Midbrain (tissue), 1 donor: ENCODE results near the gene TMPRSS9.

ENCODE experiments used
- DNase-seq: peaks from one replicate; lab custom pipeline; 2025; lab: John Stamatoyannopoulos, UW

The TMPRSS9 gene

DNA sequence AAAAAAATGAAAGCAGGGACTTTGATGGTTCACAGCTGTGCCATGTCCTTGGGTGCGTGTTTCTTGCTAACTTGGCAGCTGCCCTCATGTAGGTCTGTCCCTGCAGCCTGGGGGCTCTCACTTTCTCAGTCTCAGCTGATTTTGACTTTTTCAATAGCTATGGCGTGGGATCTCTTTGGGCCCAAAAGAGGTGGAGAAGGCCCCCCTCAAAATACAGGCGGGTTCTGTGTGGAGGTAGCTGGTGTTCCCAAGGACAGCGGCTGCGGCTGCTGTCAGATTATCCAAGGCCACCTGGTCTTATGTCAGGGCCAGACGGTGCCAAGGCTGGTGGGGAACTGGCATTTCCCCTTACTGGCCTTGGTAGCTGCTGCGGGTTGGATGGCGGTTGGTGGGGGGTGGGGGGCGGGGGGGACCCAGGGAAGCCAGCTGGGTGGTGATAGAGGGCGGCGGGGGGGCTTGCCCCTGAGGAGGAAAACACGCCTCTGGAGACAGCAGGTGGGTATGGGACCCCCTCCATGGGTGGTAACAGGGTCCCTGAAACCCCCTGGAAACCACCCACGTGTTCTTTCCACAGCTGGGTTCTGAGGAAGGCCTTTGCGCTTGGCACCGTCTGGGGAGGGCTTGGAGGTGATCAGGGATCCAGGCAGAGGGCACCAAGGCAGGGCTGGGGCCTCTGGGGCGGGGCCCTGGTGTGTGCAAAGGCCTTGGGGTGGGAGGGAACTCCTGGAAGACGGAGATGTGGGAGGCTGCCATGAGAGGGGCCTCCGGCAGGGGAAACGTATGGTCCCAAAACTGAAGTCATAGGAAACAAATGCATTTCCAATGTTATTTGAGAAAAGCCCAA is 63.2 kb downstream of the TMPRSS9 start:
- no peak for DNase-seq

DNA sequence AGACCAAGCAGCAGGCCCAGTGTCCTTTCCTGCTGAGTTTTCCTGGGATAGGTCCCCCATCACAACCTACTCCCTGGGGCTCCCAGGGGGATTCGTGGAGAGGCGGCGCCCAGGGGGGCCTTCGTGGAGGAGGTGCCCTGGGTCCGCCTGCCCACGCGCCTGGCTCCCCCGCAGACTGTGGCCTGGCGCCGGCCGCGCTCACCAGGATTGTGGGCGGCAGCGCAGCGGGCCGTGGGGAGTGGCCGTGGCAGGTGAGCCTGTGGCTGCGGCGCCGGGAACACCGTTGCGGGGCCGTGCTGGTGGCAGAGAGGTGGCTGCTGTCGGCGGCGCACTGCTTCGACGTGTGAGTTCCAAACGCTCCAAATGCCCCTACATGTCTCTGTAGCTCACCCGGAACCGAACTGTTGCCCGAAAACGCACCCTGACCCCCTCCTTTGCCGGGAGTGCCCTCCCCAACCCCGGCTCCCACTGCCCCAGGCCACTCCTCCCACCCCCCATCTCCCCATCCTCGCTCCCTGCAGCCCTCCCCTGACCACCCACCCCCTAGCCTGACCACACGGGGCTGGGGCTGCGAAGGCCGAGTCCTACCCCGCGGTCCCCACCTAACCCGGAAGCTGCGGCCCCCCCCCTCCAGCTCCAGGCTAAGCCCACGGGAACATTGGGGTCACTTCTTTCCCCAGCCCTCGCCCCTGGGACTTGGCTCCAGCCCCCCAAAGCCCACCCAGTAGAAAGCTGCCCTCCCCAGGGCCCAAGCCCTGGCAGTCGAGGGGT is 64.0 kb downstream of the TMPRSS9 start:
- no peak for DNase-seq

DNA sequence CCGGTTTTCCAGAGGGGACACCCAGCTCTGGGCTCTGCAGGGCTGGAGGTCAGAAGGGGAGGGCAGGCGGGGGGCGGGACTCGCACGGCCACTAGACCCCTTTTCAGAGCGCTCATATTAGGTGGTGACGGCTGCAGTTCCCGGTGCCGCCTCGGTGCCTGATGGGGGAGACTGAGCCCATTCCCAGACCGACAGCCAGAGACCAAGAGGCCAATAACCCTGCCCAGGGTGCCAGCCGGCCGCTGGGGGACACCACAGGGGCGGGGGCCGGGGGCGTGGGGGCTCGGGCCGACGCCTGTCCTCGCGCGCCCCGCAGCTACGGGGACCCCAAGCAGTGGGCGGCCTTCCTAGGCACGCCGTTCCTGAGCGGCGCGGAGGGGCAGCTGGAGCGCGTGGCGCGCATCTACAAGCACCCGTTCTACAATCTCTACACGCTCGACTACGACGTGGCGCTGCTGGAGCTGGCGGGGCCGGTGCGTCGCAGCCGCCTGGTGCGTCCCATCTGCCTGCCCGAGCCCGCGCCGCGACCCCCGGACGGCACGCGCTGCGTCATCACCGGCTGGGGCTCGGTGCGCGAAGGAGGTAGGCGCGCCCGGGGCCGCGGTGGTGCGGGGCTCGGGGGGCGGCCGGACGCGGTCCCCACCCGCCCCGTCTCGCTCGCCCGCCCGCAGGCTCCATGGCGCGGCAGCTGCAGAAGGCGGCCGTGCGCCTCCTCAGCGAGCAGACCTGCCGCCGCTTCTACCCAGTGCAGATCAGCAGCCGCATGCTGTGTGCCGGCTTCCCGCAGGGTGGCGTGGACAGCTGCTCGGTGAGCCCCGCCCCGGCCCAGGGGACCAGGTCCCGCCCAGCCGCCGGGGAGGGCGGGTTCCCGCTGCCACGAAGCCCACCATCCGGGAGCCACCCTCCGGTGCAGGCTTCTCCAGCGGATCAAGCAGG is 64.9 kb downstream of the TMPRSS9 start:
- no peak for DNase-seq

DNA sequence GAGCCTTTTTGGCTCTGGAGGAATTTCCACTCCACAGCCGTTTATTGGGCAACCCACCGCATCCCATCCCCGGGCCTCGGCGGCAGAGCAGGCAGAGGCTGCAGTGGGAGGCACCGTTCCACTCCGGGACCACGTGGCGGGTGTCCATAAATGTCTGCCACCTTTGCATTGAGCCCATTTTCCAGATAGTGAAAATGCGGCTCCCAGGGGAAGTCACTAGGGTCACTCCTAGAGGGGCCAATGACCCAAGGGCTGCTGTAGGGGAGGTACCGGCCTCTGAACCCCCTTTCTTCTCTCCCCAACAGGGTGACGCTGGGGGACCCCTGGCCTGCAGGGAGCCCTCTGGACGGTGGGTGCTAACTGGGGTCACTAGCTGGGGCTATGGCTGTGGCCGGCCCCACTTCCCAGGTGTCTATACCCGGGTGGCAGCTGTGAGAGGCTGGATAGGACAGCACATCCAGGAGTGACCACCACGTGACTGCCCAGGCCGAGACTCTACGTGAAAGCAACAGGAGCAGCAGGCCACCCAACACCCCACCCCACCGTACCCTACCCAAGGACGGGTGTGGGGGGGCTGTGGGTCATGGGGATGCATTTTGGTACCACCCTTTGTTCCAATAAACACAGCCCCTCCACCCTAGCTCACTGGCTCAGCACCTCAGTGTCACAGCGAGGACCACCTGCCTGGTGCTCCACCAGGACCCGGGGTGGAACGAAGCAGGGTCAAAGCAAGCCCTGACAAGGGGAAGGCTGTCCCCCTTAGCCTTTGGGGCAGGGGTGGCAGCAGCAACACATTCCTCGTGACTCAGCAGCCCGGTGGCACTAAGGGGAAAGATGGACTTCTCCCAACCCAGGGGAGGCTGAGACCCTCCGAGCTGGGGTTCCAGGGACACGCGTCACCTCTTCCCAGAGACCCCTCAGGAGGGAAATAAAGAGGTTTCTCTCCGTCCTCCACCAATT is 65.8 kb downstream of the TMPRSS9 start:
- DNase-seq: no peak

DNA sequence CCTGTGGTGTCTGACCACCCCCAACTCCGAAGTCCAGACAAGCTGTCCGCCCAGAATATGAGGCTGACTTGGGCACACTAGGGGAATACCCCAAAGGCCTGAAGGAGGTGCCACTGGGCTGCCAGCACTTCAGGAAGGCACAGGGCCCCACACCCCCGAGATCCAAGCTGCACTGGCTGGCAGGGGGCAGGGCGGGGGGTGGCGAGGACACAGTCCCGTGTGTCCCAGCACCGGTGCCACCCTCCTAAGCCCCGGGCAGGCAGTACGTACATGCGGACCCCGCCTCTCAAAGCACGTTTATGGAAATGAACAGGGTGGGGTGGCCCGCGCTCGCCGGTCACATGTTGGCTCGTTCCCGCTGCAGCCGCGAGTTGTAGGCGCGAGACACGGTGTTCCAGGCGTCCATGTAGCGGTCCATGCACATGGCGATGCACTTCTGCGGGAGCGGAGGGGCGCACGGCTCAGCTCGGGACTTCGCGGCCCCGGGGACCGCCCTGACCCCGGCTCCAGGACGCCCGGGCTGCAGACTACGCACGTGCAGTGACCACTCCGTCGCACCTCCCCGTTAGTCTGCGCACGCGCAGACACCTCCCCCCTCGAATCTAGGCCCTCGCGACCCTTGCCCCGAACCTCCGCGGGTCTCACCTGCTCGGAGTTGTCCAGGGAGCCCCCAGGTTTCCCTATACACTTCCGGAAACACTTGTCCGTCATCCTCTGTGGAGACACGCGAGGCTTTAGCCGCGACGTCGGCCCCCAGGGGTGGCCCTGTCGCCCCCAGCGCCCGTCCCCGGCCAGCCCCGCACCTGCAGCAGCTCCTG is 66.8 kb downstream of the TMPRSS9 start:
- no peak for DNase-seq

DNA sequence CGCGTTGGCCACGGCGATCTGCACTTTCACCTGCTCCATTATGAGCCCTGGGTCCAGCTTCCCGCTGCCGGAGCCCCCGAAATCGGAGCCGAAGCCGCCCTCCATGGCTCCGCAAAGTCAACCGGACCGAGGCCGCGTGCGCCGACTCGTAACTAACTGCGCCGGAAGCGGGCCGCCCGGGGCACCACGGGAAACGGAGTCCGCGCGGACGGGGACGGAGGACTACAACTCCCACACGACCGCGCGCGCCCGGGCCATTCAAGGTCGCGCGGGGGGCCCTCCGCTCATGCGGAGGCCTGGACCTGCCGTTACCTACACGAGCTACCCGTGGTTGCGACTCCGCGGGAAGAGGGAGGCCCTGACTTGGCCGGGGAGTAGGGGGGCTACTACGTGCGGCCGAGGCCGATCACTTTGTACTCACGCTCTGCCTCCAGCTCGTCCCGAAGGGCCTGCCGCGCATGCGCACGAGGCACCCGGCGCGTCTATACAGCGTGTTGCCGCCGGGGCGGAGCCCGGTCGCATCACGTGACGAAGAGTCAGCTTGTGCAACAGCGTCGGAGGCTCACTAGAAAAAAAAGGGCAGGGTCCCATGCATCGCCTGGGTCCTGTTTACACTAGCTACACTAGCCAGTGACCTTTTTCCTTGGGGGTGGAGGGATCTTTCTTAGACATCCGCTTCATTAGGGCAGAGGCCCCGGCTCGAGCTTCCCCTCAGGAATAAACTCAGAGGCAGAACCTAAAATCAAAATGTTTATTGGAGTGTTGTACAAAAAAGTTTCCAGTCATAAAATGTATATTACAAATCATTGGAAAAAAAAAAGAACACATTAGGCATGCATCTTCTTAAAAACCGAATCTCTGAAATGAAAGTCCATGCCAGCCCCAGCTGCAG is 67.6 kb downstream of the TMPRSS9 start, which contains the start of gene TIMM13:
Gene TIMM13, minus strand, starts transcription at position 158 of the 892 bp plus-strand sequence. Its CDS starts 53 bp downstream, at position 105.
- DNase-seq: peak; percentile 97

DNA sequence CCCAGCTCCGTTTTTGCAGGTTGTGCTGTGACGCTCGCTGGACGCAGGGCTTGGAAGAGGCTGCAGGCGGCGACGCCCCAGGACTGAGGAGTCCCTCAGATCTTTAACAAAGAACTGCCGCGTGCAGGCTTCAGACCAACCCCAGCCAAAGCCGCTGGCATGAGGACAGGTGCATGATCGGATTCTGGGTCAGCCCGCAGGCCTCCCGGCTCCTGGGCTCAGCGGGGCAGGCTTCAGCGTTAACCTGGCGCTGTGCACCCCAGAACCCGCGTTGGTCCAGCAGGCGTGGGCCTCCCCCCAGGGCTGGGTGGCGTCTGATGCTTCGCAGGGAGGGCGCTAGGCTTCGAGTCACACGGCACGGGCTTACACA is 68.2 kb downstream of the TMPRSS9 start:
- DNase-seq: peak; percentile 23

DNA sequence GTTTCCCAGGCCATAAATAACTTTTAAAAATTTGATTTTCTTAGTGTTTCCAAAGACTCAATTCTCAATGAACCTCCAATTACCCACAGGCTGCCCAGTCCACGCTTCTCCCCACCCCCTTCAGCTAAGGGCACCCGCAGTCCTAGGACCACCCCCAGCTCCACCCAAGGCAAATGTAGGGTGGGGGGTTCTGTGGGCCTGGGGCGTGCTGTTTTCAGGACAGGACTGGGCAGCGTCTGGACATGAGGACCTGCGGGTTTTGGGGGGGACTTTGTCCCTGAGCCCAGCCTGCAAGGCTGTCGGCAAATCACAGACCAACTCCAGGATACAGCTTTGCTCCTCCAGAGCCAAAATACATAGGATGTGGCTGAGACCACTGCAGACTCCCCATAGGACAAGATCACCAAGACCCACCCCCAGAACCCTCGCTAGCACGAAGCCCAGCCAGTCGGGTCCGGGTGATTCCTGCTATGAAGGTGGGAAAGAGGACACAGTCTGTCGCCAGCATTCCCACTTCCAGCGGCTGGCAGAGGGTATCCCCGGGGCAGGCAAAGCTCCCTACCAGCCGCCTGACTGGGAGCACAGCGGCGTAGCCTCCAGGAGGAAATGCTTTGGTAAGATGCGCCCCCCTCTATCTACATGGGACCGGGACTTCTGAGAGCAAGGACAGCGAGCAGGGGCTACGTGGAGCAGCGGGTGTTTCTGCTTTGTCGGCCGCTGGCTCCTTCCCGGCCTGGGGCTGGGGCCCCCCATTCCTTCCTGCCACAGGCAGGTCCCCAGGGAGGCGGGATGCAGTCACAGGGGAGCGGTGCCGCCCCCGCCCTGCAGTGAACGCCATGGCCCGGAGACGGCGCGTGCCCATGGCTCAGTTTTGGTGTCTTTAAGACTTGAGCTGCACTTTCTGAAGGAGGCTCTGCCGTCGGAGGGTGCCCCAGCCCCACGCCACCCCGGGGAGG is 69.0 kb downstream of the TMPRSS9 start:
- no peak for DNase-seq

DNA sequence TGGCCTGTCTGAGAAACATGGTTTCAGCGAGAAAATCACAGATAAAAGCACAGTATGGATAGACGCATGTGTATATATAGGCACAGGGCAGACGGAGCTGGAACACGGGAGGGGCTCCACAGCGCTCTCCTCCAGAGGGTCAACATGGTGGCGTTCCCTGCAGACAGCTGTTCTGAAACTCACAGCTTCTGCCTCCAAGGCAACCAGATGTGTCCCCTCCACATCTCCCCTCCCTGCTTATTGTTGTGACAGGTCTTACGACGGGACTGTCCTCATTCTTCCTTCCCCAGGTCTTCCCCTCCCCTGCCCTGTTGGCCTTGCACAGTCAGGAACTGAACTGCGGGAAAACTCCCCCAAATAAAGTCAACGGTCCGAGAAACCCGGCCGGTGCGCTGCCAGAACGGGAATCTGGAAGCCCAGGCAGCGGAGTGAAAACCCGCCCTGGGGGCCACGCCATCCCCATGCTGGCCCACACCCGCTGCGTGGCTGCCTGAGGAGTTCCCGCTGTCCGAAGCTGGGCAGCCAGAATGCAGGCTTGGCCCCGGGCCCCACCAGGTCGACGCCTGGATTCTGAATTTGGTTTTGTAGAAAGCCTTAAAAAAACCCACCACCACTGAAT is 70.0 kb downstream of the TMPRSS9 start:
- no peak for DNase-seq

DNA sequence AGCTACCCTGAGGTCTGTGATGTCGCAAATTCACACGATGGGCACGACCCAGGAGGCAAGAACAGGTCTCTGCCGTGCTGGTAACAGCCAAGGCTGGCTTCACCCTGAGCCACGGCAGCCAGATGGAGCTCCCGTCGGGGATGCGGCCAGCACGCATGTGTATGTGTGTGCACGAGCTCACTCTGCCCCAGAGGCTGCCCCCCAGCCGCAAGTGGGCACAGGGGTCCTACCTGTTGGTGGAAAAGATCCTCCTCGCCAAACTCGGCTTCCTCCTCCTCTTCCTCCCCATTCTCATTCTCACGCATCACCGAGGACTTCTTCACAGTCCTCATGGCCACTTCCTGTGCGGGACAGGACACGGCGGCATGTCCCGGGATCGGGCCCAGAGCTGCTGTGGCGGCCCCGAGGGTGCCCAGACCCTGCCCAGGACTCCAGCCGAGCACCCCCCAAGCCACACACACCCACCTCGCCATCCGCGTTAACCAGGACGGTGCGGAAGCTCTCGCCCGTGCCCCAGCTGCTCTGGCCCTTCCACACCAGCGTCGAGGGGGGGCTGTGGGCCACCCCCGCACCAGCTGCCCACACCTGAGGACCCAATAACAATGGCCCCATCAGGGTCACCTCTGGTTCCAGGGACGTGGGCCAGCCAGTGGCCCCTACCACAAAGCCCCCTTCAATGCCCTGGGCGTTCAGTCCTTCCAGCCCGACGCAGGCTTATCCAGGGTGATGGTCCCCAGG is 71.4 kb downstream of the TMPRSS9 start:
- no peak for DNase-seq

DNA sequence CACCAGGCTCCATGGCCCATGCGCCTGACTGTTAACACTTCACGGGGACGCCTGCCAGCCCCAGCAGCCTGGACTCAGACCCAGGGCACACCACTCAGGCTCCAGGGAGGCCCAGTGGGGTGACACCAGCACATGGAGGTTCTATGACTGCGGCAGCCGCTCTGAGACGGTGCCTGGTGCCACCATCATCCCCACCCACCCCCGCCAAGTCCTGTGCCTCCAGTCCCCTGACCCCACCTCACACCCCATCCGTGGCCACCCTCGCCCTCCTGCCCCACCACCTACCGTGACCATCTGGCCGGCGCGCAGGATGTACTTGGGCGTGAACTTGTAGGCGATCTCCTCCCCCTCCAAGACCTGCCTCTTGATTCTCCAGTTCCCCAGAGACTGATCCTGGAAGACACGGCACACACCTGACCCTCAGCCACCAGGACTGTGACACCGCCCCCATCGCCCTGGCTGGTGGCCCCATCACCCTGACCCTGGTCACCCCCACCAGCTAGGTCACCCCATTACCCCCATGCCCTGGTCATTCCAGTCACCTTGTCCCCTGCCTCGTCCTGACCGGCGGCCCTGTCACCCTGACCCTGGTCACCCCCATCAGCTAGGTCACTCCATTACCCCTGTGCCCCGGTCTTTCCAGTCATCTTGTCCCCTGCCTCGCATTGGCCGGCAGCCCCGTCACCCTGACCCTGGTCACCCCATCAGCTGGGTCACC is 72.2 kb downstream of the TMPRSS9 start:
- no peak for DNase-seq

DNA sequence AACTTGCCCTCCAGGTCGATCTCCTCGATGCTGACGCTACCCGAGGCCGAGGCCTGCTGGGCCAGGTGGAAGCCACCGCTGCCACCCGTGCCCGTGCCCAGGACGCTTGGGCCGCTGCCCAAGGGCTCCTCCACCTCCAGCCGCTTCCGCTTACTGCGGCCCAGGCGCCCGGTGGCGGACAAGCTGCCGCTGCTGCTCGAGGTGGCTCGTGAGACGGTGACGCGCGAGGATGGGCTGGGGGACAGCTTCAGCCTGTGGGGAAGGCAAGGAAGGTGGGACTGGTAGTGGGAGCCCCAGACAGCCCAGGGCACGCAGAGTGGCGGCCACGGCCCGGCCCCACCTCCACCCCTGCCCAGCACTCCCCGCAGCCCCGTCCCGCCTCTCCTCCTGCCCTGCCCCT is 73.8 kb downstream of the TMPRSS9 start:
- DNase-seq: no peak

DNA sequence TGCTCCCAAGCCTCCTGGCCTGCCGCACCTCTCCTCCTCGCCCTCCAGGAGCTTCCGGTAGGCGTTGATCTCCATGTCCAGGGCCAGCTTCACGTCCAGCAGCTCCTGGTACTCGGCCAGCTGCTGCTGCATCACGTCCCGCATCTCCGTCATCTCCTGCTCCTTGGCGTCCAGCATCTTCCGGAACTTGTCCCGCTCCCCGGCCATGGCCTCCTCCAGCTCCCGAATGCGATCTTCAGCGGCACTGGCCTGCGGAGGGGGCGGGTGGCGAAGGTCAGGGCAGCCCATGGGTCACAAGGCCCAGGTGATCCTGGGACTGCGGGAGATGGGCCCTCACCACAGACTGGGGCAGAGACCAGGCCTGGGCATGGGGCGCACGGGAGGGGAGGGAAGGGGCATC is 74.2 kb downstream of the TMPRSS9 start:
- no peak for DNase-seq

DNA sequence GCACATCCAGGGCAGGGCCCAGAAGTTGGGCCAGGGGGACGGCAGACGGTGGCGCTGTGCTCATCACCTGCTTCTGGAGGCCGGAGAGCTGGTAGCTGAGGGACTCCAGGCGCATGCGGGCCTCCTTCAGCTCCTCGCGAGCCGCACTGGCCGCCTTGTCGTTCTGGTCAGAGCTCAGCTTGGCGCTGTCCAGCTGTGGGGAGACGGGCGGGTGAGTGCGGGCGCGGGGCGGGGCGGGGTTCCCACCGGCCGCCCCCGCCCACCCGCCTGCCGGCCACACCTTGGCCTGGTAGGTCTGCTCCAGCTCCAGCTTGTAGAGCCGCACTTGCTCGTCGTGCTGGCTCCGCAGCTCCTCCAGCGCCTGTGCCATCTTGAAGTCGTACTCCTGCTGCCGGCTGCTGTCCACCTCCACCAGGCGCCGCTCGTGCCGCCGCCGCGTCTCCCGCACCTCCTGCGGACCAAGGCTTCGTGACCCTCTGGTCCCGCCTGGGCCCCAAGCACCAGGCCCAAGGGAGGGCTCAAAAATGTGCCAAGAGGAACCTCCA is 74.7 kb downstream of the TMPRSS9 start:
- DNase-seq: no peak

DNA sequence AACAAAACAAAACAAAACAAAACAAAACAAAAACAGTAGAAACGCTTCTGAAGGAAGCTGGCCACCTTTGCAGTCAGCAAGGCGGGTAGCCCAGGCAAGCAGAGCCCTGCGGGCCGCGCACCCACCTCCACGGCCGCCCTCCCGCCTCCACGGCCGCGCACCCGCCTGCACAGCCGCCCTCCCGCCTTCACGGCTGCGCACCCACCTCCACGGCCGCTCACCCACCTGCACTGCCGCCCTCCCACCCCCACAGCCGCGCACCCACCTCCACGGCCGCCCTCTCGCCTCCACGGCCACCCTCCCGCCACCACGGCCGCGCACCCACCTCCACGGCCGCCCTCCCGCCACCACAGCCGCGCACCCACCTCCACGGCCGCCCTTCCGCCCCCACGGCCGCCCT is 76.3 kb downstream of the TMPRSS9 start:
- DNase-seq: no peak

DNA sequence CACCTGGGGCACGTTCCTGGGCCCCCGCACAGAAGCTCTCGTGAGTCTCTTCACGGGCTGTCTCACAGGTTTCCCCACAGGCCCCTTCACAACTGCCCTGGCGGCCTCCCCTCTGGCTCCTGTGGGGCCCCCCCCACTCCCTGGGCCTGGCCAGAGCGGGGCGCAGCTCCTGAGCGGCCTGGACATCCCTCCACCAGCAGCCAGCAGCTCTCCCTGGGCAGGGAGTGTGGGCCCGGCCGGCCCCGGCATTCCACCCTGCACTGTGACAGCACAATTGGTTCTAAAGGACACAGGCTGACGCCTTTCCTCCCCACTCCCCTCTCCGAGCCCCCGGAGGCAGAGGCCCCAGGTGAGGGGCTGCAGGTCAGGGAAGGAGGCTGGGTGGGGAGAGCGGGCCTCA is 76.9 kb downstream of the TMPRSS9 start:
- DNase-seq: no peak
